ENCODE results near the gene SORCS2. TPM values are rescaled to one million over a fixed set of nuclear protein-coding genes. Genes with fewer than 3 reads are reported as not detected.

The SORCS2 gene
- polyA plus RNA-seq, 3 donors: 0.46 to 0.55 TPM; not detected in 1

DNA sequence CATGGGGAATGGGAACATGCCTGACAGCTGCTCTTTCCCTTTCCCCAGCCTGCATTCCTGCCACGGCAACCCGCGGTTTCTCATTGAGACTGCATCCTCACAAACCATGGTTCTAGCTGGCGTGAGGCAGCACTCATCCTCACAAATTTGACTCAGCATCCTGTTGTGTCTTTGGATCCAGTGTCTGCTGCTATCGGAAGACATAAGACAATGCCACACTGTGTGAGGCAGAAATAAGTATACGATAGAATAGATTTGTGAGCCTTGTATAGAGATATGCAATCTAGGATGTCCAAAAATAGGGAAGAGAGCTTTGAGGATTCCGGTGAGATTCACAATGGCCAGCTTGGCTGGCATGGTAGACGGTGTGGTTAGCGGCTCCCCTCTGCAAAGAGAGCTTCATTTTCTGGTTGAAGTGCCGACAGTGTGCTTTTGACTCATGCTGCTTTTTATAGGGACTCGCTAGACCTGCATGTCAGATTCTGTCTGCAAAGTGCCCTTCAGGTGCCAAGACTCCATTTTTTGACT lies 403.7 kb downstream of the SORCS2 start:
- H3K4me1 Mint-ChIP-seq: peaks cover 40% of the 10 kb centered on the region
- TF ChIP-seq, protein P1, sequence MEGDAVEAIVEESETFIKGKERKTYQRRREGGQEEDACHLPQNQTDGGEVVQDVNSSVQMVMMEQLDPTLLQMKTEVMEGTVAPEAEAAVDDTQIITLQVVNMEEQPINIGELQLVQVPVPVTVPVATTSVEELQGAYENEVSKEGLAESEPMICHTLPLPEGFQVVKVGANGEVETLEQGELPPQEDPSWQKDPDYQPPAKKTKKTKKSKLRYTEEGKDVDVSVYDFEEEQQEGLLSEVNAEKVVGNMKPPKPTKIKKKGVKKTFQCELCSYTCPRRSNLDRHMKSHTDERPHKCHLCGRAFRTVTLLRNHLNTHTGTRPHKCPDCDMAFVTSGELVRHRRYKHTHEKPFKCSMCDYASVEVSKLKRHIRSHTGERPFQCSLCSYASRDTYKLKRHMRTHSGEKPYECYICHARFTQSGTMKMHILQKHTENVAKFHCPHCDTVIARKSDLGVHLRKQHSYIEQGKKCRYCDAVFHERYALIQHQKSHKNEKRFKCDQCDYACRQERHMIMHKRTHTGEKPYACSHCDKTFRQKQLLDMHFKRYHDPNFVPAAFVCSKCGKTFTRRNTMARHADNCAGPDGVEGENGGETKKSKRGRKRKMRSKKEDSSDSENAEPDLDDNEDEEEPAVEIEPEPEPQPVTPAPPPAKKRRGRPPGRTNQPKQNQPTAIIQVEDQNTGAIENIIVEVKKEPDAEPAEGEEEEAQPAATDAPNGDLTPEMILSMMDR (IDR thresholded peaks at IDR 0.05): no peak
- WGBS (ENCODE audit: insufficient coverage): 67% methylated on average over 11 of the region's 11 CpGs
- Histone ChIP-seq H3K9ac (ENCODE audit: insufficient read depth, low read length, poor library complexity, severe bottlenecking) (no peak overlapping the region), H3K4me1 (ENCODE audit: control insufficient read depth in 1 of 2, insufficient read depth in 2 of 2, low read length in 2 of 2) (peaks cover 31 to 32% of the 10 kb centered on the region in 2 donors), H3K27ac (ENCODE audit: low read depth in 1 of 2, low read length in 2 of 2) (no peak overlapping the region), H3K4me2 (replicated peaks; ENCODE audit: extremely low read depth, low read length, poor library complexity, severe bottlenecking) (no peak overlapping the region), H3K27me3 (ENCODE audit: control insufficient read depth in 2 of 2, insufficient read depth in 2 of 2, low read length in 2 of 2) (no peaks in the 10 kb centered on the region), H3K9me3 (replicated peaks in 1 of 2; ENCODE audit: control insufficient read depth in 1 of 2, insufficient read depth in 1 of 2, low read length in 2 of 2) (no peaks in the 10 kb centered on the region), H3K79me2 (ENCODE audit: insufficient read depth, low read length) (no peaks in the 10 kb centered on the region), H4K20me1 (ENCODE audit: insufficient read depth, low read length) (no peaks in the 10 kb centered on the region), H3K4me3 (replicated peaks in 1 of 3; ENCODE audit: low read depth in 2 of 3, low read length in 3 of 3) (no peak overlapping the region), H2AFZ (ENCODE audit: insufficient read depth, low read depth, low read length, poor library complexity, severe bottlenecking) (no peak overlapping the region), H3K36me3 (replicated peaks in 1 of 2; ENCODE audit: control insufficient read depth in 1 of 2, insufficient read depth in 2 of 2, low read length in 2 of 2) (no peaks in the 10 kb centered on the region)
- H3K4me3 Mint-ChIP-seq: no peak overlapping the region
- peaks cover 0 to 13% (median 4%) of the 10 kb centered on the region in 7 donors for H3K9me3 Mint-ChIP-seq
- intact Hi-C loops (cut with micrococcal nuclease): no loop called here
- DNase-seq: no peak
- H3K36me3 Mint-ChIP-seq: no peaks in the 10 kb centered on the region
- peak overlapping the region in 2 of 7 donors; percentile 25 to 40 for H3K27ac Mint-ChIP-seq
- peaks cover 6 to 15% (median 10%) of the 10 kb centered on the region in 3 donors for H3K27me3 Mint-ChIP-seq (ENCODE audit: low read depth in 3 of 3)

DNA sequence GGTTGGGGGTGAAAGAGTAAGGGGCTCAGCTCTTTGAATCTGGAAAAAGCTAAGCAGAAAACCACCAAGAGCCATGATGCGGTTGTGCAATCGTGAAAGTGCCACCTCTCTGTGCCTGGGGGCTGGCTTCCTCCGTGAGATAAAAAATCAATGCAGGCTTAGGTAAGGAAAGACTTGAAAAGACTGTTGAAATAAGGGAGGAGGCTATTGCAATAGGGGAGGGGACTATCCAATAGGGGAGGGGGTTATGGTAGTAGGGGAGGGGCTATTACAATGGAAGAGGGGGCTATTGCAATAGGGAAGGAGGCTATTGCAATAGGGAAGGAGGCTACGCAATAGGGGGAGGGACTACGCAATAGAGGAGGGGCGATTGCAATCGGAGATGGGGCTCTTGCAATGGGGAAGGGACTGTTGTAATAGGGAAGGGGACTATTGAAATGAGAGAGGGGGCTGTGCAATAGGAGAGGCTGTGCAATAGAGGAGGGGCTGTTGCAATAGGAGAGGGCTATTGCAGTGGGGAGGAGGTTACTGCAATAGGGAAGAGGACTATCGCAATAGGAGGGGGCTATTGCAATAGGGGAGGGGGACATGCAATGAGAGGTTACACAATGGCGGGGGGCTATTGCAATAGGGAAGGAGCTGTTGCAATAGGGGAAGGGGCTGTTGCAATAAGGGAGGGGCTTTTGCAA lies 404.7 kb downstream of the SORCS2 start:
- no peaks in the 10 kb centered on the region for H3K36me3 Mint-ChIP-seq
- peaks cover 31 to 32% of the 10 kb centered on the region in 2 donors for H3K4me1 ChIP-seq (ENCODE audit: control insufficient read depth in 1 of 2, insufficient read depth in 2 of 2, low read length in 2 of 2)
- no peaks in the 10 kb centered on the region for H3K27me3 ChIP-seq (ENCODE audit: control insufficient read depth in 2 of 2, insufficient read depth in 2 of 2, low read length in 2 of 2)
- WGBS (ENCODE audit: insufficient coverage): 4% methylated on average over 9 of the region's 9 CpGs
- H3K79me2 ChIP-seq (ENCODE audit: insufficient read depth, low read length): no peaks in the 10 kb centered on the region
- H2AFZ ChIP-seq (ENCODE audit: insufficient read depth, low read depth, low read length, poor library complexity, severe bottlenecking): no peak overlapping the region
- no peaks in the 10 kb centered on the region for H4K20me1 ChIP-seq (ENCODE audit: insufficient read depth, low read length)
- H3K9ac ChIP-seq (ENCODE audit: insufficient read depth, low read length, poor library complexity, severe bottlenecking): no peak overlapping the region
- H3K9me3 ChIP-seq (replicated peaks in 1 of 2; ENCODE audit: control insufficient read depth in 1 of 2, insufficient read depth in 1 of 2, low read length in 2 of 2): no peaks in the 10 kb centered on the region
- TF ChIP-seq, protein P1 (IDR thresholded peaks at IDR 0.05): no peak
- H3K27me3 Mint-ChIP-seq (ENCODE audit: low read depth in 3 of 3): peaks cover 8 to 12% (median 9%) of the 10 kb centered on the region in 3 donors
- DNase-seq: peak; percentile 28 to 65 (median 64)
- H3K27ac ChIP-seq (ENCODE audit: low read depth in 1 of 2, low read length in 2 of 2): peak overlapping the region in 1 of 2 donors; percentile 1
- H3K4me1 Mint-ChIP-seq: peaks cover 39% of the 10 kb centered on the region
- H3K9me3 Mint-ChIP-seq: peaks cover 0 to 13% (median 3%) of the 10 kb centered on the region in 7 donors
- intact Hi-C loops (cut with micrococcal nuclease): no loop called here
- H3K27ac Mint-ChIP-seq: peak overlapping the region in 4 of 7 donors; percentile 41 to 79 (median 68)
- H3K4me3 ChIP-seq (replicated peaks in 1 of 3; ENCODE audit: low read depth in 2 of 3, low read length in 3 of 3): no peak overlapping the region
- peak overlapping the region in 1 of 2 donors; percentile 42 for H3K4me3 Mint-ChIP-seq
- no peak overlapping the region for H3K4me2 ChIP-seq (replicated peaks; ENCODE audit: extremely low read depth, low read length, poor library complexity, severe bottlenecking)
- no peaks in the 10 kb centered on the region for H3K36me3 ChIP-seq (replicated peaks in 1 of 2; ENCODE audit: control insufficient read depth in 1 of 2, insufficient read depth in 2 of 2, low read length in 2 of 2)

Measured in CD14-positive monocyte (primary cell).